HepG2 (cell line): ENCODE data around the gene TBCE. TPM values are rescaled to one million over a fixed set of nuclear protein-coding genes. Genes with fewer than 3 reads are reported as not detected.

Experiments used
- ARID3A ChIP-seq: IDR thresholded peaks from 2 replicates; pipeline ENCODE4 v1.6.1; 2012; ENCODE audit warnings: low read depth, low read length, improper control_type of control experiment
- CBX1 ChIP-seq: IDR thresholded peaks from one replicate; pipeline ENCODE4 v1.6.1; 2016; ENCODE audit warnings: antibody characterized with exemption, low read depth
- FOXP1 ChIP-seq, 2 experiments: fragments of 450-650 bp in 1 of 2; IDR thresholded peaks; 2 replicates each; pipeline ENCODE4 v1.6.1; 2017 to 2018; ENCODE audit warnings: antibody characterized with exemption in 1 of 2
- HDAC1 ChIP-seq: sonication (generic); formaldehyde crosslinking; IDR thresholded peaks from 2 replicates; pipeline ENCODE4 v1.5.1; 2020; ENCODE audit warnings: mild to moderate bottlenecking, missing genetic modification reagents
- HES4 ChIP-seq: sonication (generic); formaldehyde crosslinking; IDR thresholded peaks from 2 replicates; pipeline ENCODE4 v1.9.0; 2021; ENCODE audit warnings: mild to moderate bottlenecking, missing genetic modification reagents, borderline replicate concordance
- KLF16 ChIP-seq, 2 experiments: sonication (generic) in 1 of 2; formaldehyde crosslinking in 1 of 2; IDR thresholded peaks; 2 replicates each; pipeline versions ENCODE4 v1.6.1 to v1.8.0; 2016 to 2023; ENCODE audit warnings: missing genetic modification reagents in 2 of 2, missing compliant biosample characterization in 1 of 2
- MAZ ChIP-seq, 2 experiments: sonication (generic) in 1 of 2; formaldehyde crosslinking in 1 of 2; IDR thresholded peaks; 2 replicates each; pipeline versions ENCODE4 v1.5.0 to v1.6.1; 2012 to 2020; ENCODE audit warnings: low read depth in 2 of 2, mild to moderate bottlenecking in 2 of 2, borderline replicate concordance in 1 of 2, improper control_type of control experiment in 1 of 2, low read length in 1 of 2, missing genetic modification reagents in 1 of 2, moderate library complexity in 1 of 2
- NBN ChIP-seq: fragments of 450-650 bp; conservative IDR thresholded peaks from 2 replicates; pipeline ENCODE4 v1.6.1; 2017
- NR2F1 ChIP-seq, 2 experiments: fragments of 450-650 bp in 1 of 2; formaldehyde crosslinking in 1 of 2; IDR thresholded peaks; 2 replicates each; pipeline versions ENCODE4 v1.5.0 to v1.6.1; 2016 to 2020; ENCODE audit warnings: mild to moderate bottlenecking in 1 of 2, missing compliant biosample characterization in 1 of 2, missing genetic modification reagents in 1 of 2, moderate library complexity in 1 of 2
- PTBP1 ChIP-seq: fragments of 200-400 bp; formaldehyde crosslinking; IDR thresholded peaks from 2 replicates; pipeline ENCODE4 v1.6.1; 2018; ENCODE audit warnings: low read length, low read depth; ENCODE audit not compliant: poor library complexity, severe bottlenecking
- RAD21 ChIP-seq: fragments of 450-650 bp; formaldehyde crosslinking; IDR thresholded peaks from 2 replicates; pipeline ENCODE4 v1.5.0; 2020; ENCODE audit warnings: mild to moderate bottlenecking
- RBM39 ChIP-seq: fragments of 200-400 bp; formaldehyde crosslinking; IDR thresholded peaks from one replicate; pipeline ENCODE4 v1.6.1; 2018; ENCODE audit warnings: antibody characterized with exemption, mild to moderate bottlenecking, low read depth, low read length; ENCODE audit not compliant: poor library complexity, severe bottlenecking
- RORA ChIP-seq: sonication (generic); formaldehyde crosslinking; IDR thresholded peaks from 2 replicates; pipeline ENCODE4 v1.5.0; 2020; ENCODE audit warnings: mild to moderate bottlenecking, missing genetic modification reagents, moderate library complexity
- YEATS4 ChIP-seq: sonication (generic); formaldehyde crosslinking; IDR thresholded peaks from 2 replicates; pipeline ENCODE4 v1.4.0; 2020; ENCODE audit warnings: missing genetic modification reagents, borderline replicate concordance
- ZFP62 ChIP-seq: sonication (generic); formaldehyde crosslinking; IDR thresholded peaks from 2 replicates; pipeline ENCODE4 v1.4.0; 2020; ENCODE audit warnings: missing genetic modification reagents
- ZNF337 ChIP-seq: sonication (generic); formaldehyde crosslinking; IDR thresholded peaks from 2 replicates; pipeline ENCODE4 v1.5.1; 2020; ENCODE audit warnings: missing genetic modification reagents, low read depth, mild to moderate bottlenecking, borderline replicate concordance
- ZNF34 ChIP-seq: sonication (generic); formaldehyde crosslinking; IDR thresholded peaks from 2 replicates; pipeline ENCODE4 v1.4.0; 2020; ENCODE audit warnings: mild to moderate bottlenecking, missing genetic modification reagents, borderline replicate concordance
- ZNF562 ChIP-seq: sonication (generic); formaldehyde crosslinking; IDR thresholded peaks from 2 replicates; pipeline ENCODE4 v1.8.0; 2022; ENCODE audit warnings: missing genetic modification reagents, borderline replicate concordance
- ZNF569 ChIP-seq: sonication (generic); formaldehyde crosslinking; IDR thresholded peaks from 2 replicates; pipeline ENCODE4 v1.5.0; 2020; ENCODE audit warnings: mild to moderate bottlenecking, missing genetic modification reagents, moderate library complexity, borderline replicate concordance
- ZNF770 ChIP-seq: sonication (generic); formaldehyde crosslinking; IDR thresholded peaks from 2 replicates; pipeline ENCODE4 v1.5.0; 2020; ENCODE audit warnings: mild to moderate bottlenecking, missing genetic modification reagents
- ZNF883 ChIP-seq: sonication (generic); formaldehyde crosslinking; IDR thresholded peaks from 2 replicates; pipeline ENCODE4 v1.5.1; 2020; ENCODE audit warnings: mild to moderate bottlenecking, missing genetic modification reagents; ENCODE audit errors: not compliant biosample characterization
- ZXDC ChIP-seq: sonication (generic); formaldehyde crosslinking; IDR thresholded peaks from 2 replicates; pipeline ENCODE4 v1.5.0; 2020; ENCODE audit warnings: mild to moderate bottlenecking, missing genetic modification reagents
- polyA plus RNA-seq, 8 experiments: library from polyadenylated mRNA; depleted of rRNA in 3 of 8; stranded (reverse) in 7 of 8; unstranded in 1 of 8; fragments of >200 nt; fragmentation: Illumina TruSeq in 4 of 8; extraction: Trizol in 4 of 8; gene quantifications; 2 replicates each; pipeline versions ENCODE4 v1.2.1 to v1.2.3, GENCODE V29; 2011 to 2016; ENCODE audit warnings: low read depth in 4 of 8, missing spikeins in 1 of 8, mixed read lengths in 1 of 8; ENCODE audit not compliant: insufficient read depth in 1 of 8
- total RNA-seq, 5 experiments: library from RNA; depleted of rRNA; stranded (reverse); fragments of >200 nt; fragmentation: Illumina TruSeq; extraction: Trizol; gene quantifications; 2 replicates each; pipeline ENCODE4 v1.2.3, GENCODE V29; 2016; ENCODE audit warnings: low read depth in 1 of 5

TBCE gene
- total and polyA plus RNA-seq, 2 of the 13 experiments (the other 11 are each of a cell fraction or from before 2014, with no cell fraction given): 25.6 to 31.1 TPM

- TF ChIP-seq FOXP1 (IDR thresholded peaks at IDR 0.05) (no peak), FOXP1 (CRISPR knock-in tag; IDR thresholded peaks at IDR 0.05) (no peak), PTBP1 (no peak), ZFP62 (no peak), RBM39 (peak; percentile 10), ZNF337 (no peak), YEATS4 (peak; percentile 69), RORA (CRISPR knock-in tag) (no peak), RAD21 (0 out of 2 replicates have a peak, but pooled peaks have one; percentile 27), NR2F1 (CRISPR knock-in tag; IDR thresholded peaks at IDR 0.05) (no peak), MAZ (IDR thresholded peaks at IDR 0.05; ENCODE audit: borderline replicate concordance, low read depth, low read length) (no peak), MAZ (CRISPR knock-in tag; IDR thresholded peaks at IDR 0.05; ENCODE audit: low read depth) (0 out of 2 replicates have a peak, but pooled peaks have one; percentile 20), ZNF569 (CRISPR knock-in tag) (no peak), NBN (no peak), ZNF770 (CRISPR knock-in tag) (0 out of 2 replicates have a peak, but pooled peaks have one; percentile 19), HDAC1 (CRISPR knock-in tag) (no peak), CBX1 (no peak), ARID3A (no peak), HES4 (CRISPR knock-in tag) (peak; percentile 62; the same call in 1 of the 2 replicates), ZNF34 (CRISPR knock-in tag) (0 out of 2 replicates have a peak, but pooled peaks have one; percentile 23), ZNF562 (CRISPR knock-in tag) (no peak), ZXDC (0 out of 2 replicates have a peak, but pooled peaks have one; percentile 43), KLF16 (CRISPR knock-in tag; IDR thresholded peaks at IDR 0.05) (no peak), ZNF883 (CRISPR knock-in tag) (peak; percentile 11)
Observed at GRCh38 chr1:235326719-235327558, 40.3 kb upstream of the TBCE start (continued).
